Glutamatergic neuron (in vitro differentiated cells): ENCODE data around the gene EFCAB7. TPM values are rescaled to one million over a fixed set of nuclear protein-coding genes. Genes with fewer than 3 reads are reported as not detected.

Experiments
- DNase-seq: peaks from one replicate; pipeline ENCODE4 v3.0.0; 2022
- H3K27ac Mint-ChIP-seq: one replicate; pipeline ENCODE4 v1.8.0; 2020; ENCODE audit warnings: mild to moderate bottlenecking, mixed read lengths, inconsistent platforms; ENCODE audit not compliant: unreplicated experiment
- H3K27me3 Mint-ChIP-seq: one replicate; pipeline ENCODE4 v1.8.0; 2020; ENCODE audit warnings: mild to moderate bottlenecking, moderate library complexity, mixed read lengths, inconsistent platforms; ENCODE audit not compliant: unreplicated experiment
- H3K36me3 Mint-ChIP-seq: one replicate; pipeline ENCODE4 v1.8.0; 2020; ENCODE audit warnings: mild to moderate bottlenecking, mixed read lengths, inconsistent platforms; ENCODE audit not compliant: unreplicated experiment
- H3K4me1 Mint-ChIP-seq: one replicate; pipeline ENCODE4 v1.8.0; 2020; ENCODE audit warnings: mild to moderate bottlenecking, low read depth, mixed read lengths, inconsistent platforms; ENCODE audit not compliant: unreplicated experiment
- H3K4me3 Mint-ChIP-seq: one replicate; pipeline ENCODE4 v1.8.0; 2020; ENCODE audit warnings: mild to moderate bottlenecking, mixed read lengths, inconsistent platforms; ENCODE audit not compliant: unreplicated experiment
- H3K9me3 Mint-ChIP-seq: one replicate; pipeline ENCODE4 v1.8.0; 2020; ENCODE audit warnings: mild to moderate bottlenecking, moderate library complexity, mixed read lengths, inconsistent platforms; ENCODE audit not compliant: unreplicated experiment
- total RNA-seq: library from RNA; stranded (reverse); fragmentation: NEBNext Ultra II Directional; extraction: Animal tissue kit (Norgen Biotek cat#: 25700); gene quantifications from one replicate; pipeline ENCODE4 v1.2.1, GENCODE V29; 2021; ENCODE audit not compliant: unreplicated experiment
- TF ChIP-seq, protein P1 (sequence below): fragments of 200-600 bp; sonication (generic); IDR thresholded peaks from one replicate; pipeline ENCODE4 v1.5.0; 2021; ENCODE audit not compliant: partially characterized antibody, unreplicated experiment

The EFCAB7 gene
- total RNA-seq, 1 donor from 2014 or later = 6.6 TPM

GRCh38 chr1:63618011-63618410, 94.7 kb downstream of the EFCAB7 start:
- Mint-ChIP-seq H3K4me3 (no peak overlapping the region), H3K36me3 (no peaks in the 10 kb centered on the region), H3K27me3 (no peaks in the 10 kb centered on the region), H3K27ac (no peak overlapping the region), H3K4me1 (peaks cover 16% of the 10 kb centered on the region), H3K9me3 (no peaks in the 10 kb centered on the region)
- TF ChIP-seq, protein P1, sequence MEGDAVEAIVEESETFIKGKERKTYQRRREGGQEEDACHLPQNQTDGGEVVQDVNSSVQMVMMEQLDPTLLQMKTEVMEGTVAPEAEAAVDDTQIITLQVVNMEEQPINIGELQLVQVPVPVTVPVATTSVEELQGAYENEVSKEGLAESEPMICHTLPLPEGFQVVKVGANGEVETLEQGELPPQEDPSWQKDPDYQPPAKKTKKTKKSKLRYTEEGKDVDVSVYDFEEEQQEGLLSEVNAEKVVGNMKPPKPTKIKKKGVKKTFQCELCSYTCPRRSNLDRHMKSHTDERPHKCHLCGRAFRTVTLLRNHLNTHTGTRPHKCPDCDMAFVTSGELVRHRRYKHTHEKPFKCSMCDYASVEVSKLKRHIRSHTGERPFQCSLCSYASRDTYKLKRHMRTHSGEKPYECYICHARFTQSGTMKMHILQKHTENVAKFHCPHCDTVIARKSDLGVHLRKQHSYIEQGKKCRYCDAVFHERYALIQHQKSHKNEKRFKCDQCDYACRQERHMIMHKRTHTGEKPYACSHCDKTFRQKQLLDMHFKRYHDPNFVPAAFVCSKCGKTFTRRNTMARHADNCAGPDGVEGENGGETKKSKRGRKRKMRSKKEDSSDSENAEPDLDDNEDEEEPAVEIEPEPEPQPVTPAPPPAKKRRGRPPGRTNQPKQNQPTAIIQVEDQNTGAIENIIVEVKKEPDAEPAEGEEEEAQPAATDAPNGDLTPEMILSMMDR = no peak
- no peak for DNase-seq

- peaks cover 16% of the 10 kb centered on the region for H3K4me1 Mint-ChIP-seq
- no peaks in the 10 kb centered on the region for H3K36me3 Mint-ChIP-seq
- H3K9me3 Mint-ChIP-seq = no peaks in the 10 kb centered on the region
- H3K27me3 Mint-ChIP-seq = no peaks in the 10 kb centered on the region
- TF ChIP-seq, protein P1 = no peak
- DNase-seq = no peak
- no peak overlapping the region for H3K27ac Mint-ChIP-seq
- no peak overlapping the region for H3K4me3 Mint-ChIP-seq
Measured at GRCh38 chr1:63619558-63619957, 96.2 kb downstream of the EFCAB7 start.

DNA sequence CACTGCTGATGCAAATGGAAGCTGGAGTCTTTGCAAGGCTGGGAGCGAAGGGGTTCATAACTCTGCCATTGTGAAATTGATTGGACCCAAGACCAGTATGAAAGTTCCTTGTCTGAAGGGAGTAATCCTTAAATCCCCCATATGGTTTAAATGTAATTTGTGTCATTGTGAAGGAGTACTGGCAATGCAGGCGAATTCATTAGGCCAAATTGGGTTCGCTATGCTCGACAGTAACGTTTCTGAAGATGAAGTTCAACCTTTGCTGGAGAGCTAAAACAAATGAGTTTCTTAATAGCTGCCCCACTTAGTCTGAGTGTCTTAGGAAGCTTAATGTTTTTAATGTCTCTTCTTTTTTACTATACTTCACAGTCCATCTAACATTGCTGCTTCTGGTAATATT, 97.3 kb downstream of the EFCAB7 start:
- H3K9me3 Mint-ChIP-seq = no peaks in the 10 kb centered on the region

DNA sequence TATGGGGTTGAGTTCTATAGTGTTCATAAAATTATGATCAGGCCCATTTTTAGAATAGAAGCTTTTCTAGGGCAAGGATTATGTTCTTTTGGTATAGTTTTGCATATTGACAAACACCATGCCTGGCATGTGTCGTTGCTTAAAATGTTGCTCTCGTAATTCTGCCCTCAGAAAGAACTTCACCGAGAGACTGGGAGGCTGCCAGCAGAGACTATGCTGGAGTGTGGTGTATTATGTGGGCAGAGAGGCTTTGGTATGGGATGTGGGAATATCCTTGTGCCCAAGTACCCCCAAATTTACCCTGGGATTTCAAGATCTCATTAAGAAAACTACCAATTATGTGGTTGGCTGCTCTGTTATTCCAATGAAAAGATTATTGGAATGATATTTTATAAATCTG, 97.8 kb downstream of the EFCAB7 start:
- no peak for DNase-seq
- no peak overlapping the region for H3K4me3 Mint-ChIP-seq
- TF ChIP-seq, protein P1 = no peak
- peaks cover 13% of the 10 kb centered on the region for H3K4me1 Mint-ChIP-seq
- no peaks in the 10 kb centered on the region for H3K27me3 Mint-ChIP-seq
- H3K27ac Mint-ChIP-seq = no peak overlapping the region
- no peaks in the 10 kb centered on the region for H3K36me3 Mint-ChIP-seq
- no peaks in the 10 kb centered on the region for H3K9me3 Mint-ChIP-seq

More for the DNA sequence above, 97.3 kb downstream of the EFCAB7 start:
- Mint-ChIP-seq H3K36me3 (no peaks in the 10 kb centered on the region), H3K27me3 (no peaks in the 10 kb centered on the region), H3K4me3 (no peak overlapping the region), H3K27ac (no peak overlapping the region), H3K4me1 (peaks cover 16% of the 10 kb centered on the region)
- no peak for DNase-seq
- TF ChIP-seq, protein P1 = no peak

GRCh38 chr1:63621698-63622097, 98.4 kb downstream of the EFCAB7 start:
- H3K4me3 Mint-ChIP-seq = no peak overlapping the region
- peaks cover 8% of the 10 kb centered on the region for H3K4me1 Mint-ChIP-seq
- TF ChIP-seq, protein P1 = no peak
- DNase-seq = no peak
- no peaks in the 10 kb centered on the region for H3K27me3 Mint-ChIP-seq
- no peaks in the 10 kb centered on the region for H3K9me3 Mint-ChIP-seq
- H3K27ac Mint-ChIP-seq = no peak overlapping the region
- H3K36me3 Mint-ChIP-seq = no peaks in the 10 kb centered on the region

Other genes with a start within 250 kb of the EFCAB7 start
- gene FOXD3, start 201.0 kb upstream of the EFCAB7 start, total RNA-seq = 0.39 TPM
- gene ALG6, start 155.9 kb upstream of the EFCAB7 start, total RNA-seq = 8.4 TPM
- gene ITGB3BP, start 300 bp upstream of the EFCAB7 start, total RNA-seq = 12.7 TPM
- 3.6 TPM for gene PGM1, start 69.9 kb downstream of the EFCAB7 start, total RNA-seq